Mesendoderm (in vitro differentiated cells): Measurements from ENCODE around the gene GRK4.

Experiments used
- DNase-seq: peaks from one replicate; pipeline ENCODE4 v3.0.0; 2013
- H2AK5ac ChIP-seq: 2 replicates; pipeline ENCODE4 v1.6.1; 2013; ENCODE audit warnings: low read length, inconsistent platforms
- H2BK120ac ChIP-seq: 2 replicates; pipeline ENCODE4 v1.6.1; 2013; ENCODE audit warnings: low read depth, mild to moderate bottlenecking, low read length, moderate library complexity, mixed read lengths
- H2BK15ac ChIP-seq: replicated peaks from 2 replicates; pipeline ENCODE4 v1.6.1; 2013; ENCODE audit warnings: low read depth, mild to moderate bottlenecking, moderate library complexity
- H2BK5ac ChIP-seq: 2 replicates; pipeline ENCODE4 v1.6.1; 2013; ENCODE audit warnings: low read length, inconsistent platforms
- H3K18ac ChIP-seq: 2 replicates; pipeline ENCODE4 v1.6.1; 2013; ENCODE audit warnings: mild to moderate bottlenecking, low read length, mixed read lengths
- H3K23ac ChIP-seq: one replicate; pipeline ENCODE4 v1.6.1; 2013; ENCODE audit warnings: low read length
- H3K27ac ChIP-seq: 2 replicates; pipeline ENCODE4 v1.5.1; 2013; ENCODE audit warnings: low read depth, mild to moderate bottlenecking, inconsistent platforms, low read length, moderate library complexity
- H3K27me3 ChIP-seq: 2 replicates; pipeline ENCODE4 v1.6.1; 2013; ENCODE audit warnings: low read length, control low read depth, mild to moderate bottlenecking, inconsistent platforms; ENCODE audit not compliant: insufficient read depth, poor library complexity
- H3K36me3 ChIP-seq: 2 replicates; pipeline ENCODE4 v1.6.1; 2013; ENCODE audit warnings: low read length, inconsistent platforms; ENCODE audit not compliant: control insufficient read depth, insufficient read depth
- H3K4ac ChIP-seq: one replicate; pipeline ENCODE4 v1.6.1; 2013; ENCODE audit warnings: low read depth, mild to moderate bottlenecking, low read length, moderate library complexity
- H3K4me1 ChIP-seq: 2 replicates; pipeline ENCODE4 v1.6.1; 2013; ENCODE audit warnings: low read depth, low read length, inconsistent platforms; ENCODE audit not compliant: control insufficient read depth
- H3K4me2 ChIP-seq: 2 replicates; pipeline ENCODE4 v1.6.1; 2013; ENCODE audit warnings: low read length
- H3K4me3 ChIP-seq: 2 replicates; pipeline ENCODE4 v1.5.1; 2013; ENCODE audit warnings: mild to moderate bottlenecking, low read length
- H3K56ac ChIP-seq: one replicate; pipeline ENCODE4 v1.6.1; 2013; ENCODE audit warnings: low read length
- H3K79me1 ChIP-seq: 2 replicates; pipeline ENCODE4 v1.6.1; 2013; ENCODE audit warnings: low read length, inconsistent platforms
- H3K79me2 ChIP-seq: 2 replicates; pipeline ENCODE4 v1.6.1; 2013; ENCODE audit warnings: mild to moderate bottlenecking, low read length; ENCODE audit not compliant: control insufficient read depth, insufficient read depth
- H3K9ac ChIP-seq: 2 replicates; pipeline ENCODE4 v1.6.1; 2013; ENCODE audit warnings: low read length, inconsistent platforms
- H4K5ac ChIP-seq: one replicate; pipeline ENCODE4 v1.6.1; 2013; ENCODE audit warnings: low read length
- H4K8ac ChIP-seq: one replicate; pipeline ENCODE4 v1.6.1; 2013; ENCODE audit warnings: low read depth, mild to moderate bottlenecking, control low read depth, low read length, moderate library complexity
- WGBS: extraction: QIAGEN DNeasy Blood & Tissue Kit; methylation state at CpG from one replicate; pipeline ENCODE4 v1.1.7; 2013; ENCODE audit warnings: low lambda C conversion rate, missing lambda C conversion rate; ENCODE audit not compliant: insufficient coverage; ENCODE audit errors: extremely low coverage; 5-methylcytosine and 5-hydroxymethylcytosine counted together

The GRK4 gene

DNA sequence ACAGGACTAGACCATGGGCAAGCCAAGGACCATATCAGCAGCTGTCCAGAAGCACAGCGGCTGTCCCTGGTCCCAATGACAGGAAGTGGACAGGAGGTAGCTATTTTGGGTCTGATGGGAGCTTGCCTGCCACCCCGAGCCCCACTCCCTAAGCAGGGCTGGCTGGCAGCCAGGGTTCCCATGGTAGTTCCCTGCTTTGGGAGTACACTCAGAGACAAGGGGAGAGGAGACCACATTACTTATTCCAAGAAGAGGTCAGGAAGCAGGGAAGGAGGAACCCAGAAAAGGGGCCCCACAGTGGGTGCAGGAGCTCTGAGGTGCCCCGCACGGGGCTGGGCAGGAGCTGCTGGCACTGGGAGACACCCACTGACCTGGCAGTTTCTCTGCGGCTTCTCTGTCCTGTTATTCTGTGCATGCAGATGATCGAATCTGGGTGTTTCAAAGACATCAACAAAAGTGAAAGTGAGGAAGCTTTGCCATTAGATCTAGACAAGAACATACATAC is 74.6 kb downstream of the GRK4 start:
- H2BK120ac ChIP-seq = no peak overlapping the region
- H2BK5ac ChIP-seq = no peak overlapping the region
- no peaks in the 10 kb centered on the region for H3K4me1 ChIP-seq
- H3K4ac ChIP-seq = no peak overlapping the region
- no peak overlapping the region for H3K9ac ChIP-seq
- no peak overlapping the region for H3K4me2 ChIP-seq
- no peak overlapping the region for H3K4me3 ChIP-seq
- no peaks in the 10 kb centered on the region for H3K79me2 ChIP-seq
- H3K18ac ChIP-seq = no peak overlapping the region
- no peak overlapping the region for H2AK5ac ChIP-seq
- no peak overlapping the region for H3K27ac ChIP-seq
- H2BK15ac ChIP-seq = no peak overlapping the region
- H3K79me1 ChIP-seq = no peaks in the 10 kb centered on the region
- no peak overlapping the region for H4K5ac ChIP-seq
- H3K36me3 ChIP-seq = no peaks in the 10 kb centered on the region
- no peak overlapping the region for H4K8ac ChIP-seq
- H3K23ac ChIP-seq = no peak overlapping the region
- no CpG with 5 or more reads among the region's 6 CpGs for WGBS
- H3K56ac ChIP-seq = no peak overlapping the region
- DNase-seq = no peak
- H3K27me3 ChIP-seq = no peaks in the 10 kb centered on the region

DNA sequence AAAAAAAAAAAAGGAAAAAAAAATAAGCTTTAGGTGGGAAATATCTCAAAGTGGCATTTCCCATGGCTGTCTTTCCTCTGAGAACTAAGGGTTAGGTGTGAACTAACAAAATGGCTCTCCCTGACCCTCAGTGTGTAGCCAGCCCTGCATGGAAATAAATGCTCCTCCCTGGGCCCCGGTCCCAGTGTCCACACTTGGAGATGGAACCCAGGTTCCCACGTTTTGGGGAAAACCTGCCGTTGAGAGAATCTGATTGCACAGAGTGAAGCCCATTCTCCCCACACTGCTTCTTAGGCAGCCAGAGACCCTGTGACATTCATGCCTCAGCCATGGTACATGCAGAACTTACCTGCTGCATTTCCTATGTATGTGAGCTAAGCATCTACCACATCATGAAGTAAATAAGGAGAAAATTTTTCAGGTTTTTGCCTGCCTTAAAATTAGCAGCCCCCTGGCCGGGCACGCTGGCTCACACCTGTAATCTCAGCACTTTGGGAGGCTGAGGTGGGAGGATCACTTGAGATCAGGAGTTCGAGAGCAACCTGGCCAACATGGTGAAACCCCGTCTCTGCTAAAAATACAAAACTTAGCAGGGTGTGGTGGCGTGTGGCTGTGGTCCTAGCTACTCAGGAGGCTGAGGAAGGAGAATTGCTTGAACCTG is 76.5 kb downstream of the GRK4 start:
- H3K9ac ChIP-seq = no peak overlapping the region
- H2AK5ac ChIP-seq = no peak overlapping the region
- no peak overlapping the region for H4K8ac ChIP-seq
- H3K79me1 ChIP-seq = no peaks in the 10 kb centered on the region
- H2BK5ac ChIP-seq = no peak overlapping the region
- no peak overlapping the region for H2BK120ac ChIP-seq
- no peak overlapping the region for H4K5ac ChIP-seq
- no peak overlapping the region for H3K4ac ChIP-seq
- H3K18ac ChIP-seq = no peak overlapping the region
- no peaks in the 10 kb centered on the region for H3K27me3 ChIP-seq
- DNase-seq = no peak
- H3K56ac ChIP-seq = no peak overlapping the region
- H3K4me3 ChIP-seq = no peak overlapping the region
- H2BK15ac ChIP-seq = no peak overlapping the region
- H3K4me2 ChIP-seq = no peak overlapping the region
- WGBS = no CpG with 5 or more reads among the region's 8 CpGs
- no peak overlapping the region for H3K23ac ChIP-seq
- no peak overlapping the region for H3K27ac ChIP-seq
- H3K4me1 ChIP-seq = no peaks in the 10 kb centered on the region
- H3K36me3 ChIP-seq = no peaks in the 10 kb centered on the region
- H3K79me2 ChIP-seq = no peaks in the 10 kb centered on the region

DNA sequence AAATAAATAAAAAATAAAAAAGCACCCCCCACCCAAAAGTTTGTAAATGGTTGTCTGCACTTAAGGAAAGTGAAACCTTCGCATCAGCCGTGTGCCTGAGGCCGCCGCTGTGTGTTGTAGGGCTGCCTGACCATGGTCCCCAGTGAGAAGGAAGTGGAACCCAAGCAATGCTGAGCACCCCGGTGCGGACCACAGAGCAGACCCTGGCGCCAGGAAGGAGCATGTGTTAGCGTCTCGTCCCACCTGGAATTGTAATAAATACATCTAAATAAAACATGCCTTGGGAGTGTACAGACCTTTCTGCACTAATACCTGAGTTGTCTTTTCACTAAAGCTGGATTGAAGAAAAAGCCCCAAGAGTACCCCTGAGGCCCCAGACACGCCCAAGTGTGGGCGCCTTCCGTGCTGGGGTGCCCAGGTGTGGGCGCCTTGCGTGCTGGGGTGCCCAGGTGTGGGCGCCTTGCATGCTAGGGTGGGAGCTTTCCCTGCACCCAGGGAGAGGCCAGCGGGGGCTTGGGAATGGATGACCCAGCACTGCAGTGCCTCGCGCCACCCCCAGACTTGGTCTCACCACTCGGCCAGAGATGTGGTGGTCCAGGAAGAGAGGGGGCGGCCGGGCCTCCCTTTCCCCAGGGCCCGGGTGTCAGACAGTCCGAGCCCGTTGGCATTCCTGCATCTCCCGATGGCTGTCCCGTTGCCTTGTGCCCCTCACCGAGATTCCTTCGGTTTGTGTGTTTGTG is 77.3 kb downstream of the GRK4 start:
- H3K79me2 ChIP-seq = no peaks in the 10 kb centered on the region
- H2BK5ac ChIP-seq = no peak overlapping the region
- H2BK15ac ChIP-seq = no peak overlapping the region
- no CpG with 5 or more reads among the region's 28 CpGs for WGBS
- no peak overlapping the region for H3K4ac ChIP-seq
- no peak for DNase-seq
- no peak overlapping the region for H2BK120ac ChIP-seq
- no peak overlapping the region for H4K8ac ChIP-seq
- no peak overlapping the region for H3K4me2 ChIP-seq
- no peak overlapping the region for H3K18ac ChIP-seq
- H3K4me3 ChIP-seq = no peak overlapping the region
- H3K9ac ChIP-seq = no peak overlapping the region
- H2AK5ac ChIP-seq = no peak overlapping the region
- no peaks in the 10 kb centered on the region for H3K36me3 ChIP-seq
- H3K4me1 ChIP-seq = no peaks in the 10 kb centered on the region
- no peaks in the 10 kb centered on the region for H3K27me3 ChIP-seq
- H3K79me1 ChIP-seq = no peaks in the 10 kb centered on the region
- no peak overlapping the region for H3K56ac ChIP-seq
- H3K27ac ChIP-seq = no peak overlapping the region
- no peak overlapping the region for H4K5ac ChIP-seq
- no peak overlapping the region for H3K23ac ChIP-seq

DNA sequence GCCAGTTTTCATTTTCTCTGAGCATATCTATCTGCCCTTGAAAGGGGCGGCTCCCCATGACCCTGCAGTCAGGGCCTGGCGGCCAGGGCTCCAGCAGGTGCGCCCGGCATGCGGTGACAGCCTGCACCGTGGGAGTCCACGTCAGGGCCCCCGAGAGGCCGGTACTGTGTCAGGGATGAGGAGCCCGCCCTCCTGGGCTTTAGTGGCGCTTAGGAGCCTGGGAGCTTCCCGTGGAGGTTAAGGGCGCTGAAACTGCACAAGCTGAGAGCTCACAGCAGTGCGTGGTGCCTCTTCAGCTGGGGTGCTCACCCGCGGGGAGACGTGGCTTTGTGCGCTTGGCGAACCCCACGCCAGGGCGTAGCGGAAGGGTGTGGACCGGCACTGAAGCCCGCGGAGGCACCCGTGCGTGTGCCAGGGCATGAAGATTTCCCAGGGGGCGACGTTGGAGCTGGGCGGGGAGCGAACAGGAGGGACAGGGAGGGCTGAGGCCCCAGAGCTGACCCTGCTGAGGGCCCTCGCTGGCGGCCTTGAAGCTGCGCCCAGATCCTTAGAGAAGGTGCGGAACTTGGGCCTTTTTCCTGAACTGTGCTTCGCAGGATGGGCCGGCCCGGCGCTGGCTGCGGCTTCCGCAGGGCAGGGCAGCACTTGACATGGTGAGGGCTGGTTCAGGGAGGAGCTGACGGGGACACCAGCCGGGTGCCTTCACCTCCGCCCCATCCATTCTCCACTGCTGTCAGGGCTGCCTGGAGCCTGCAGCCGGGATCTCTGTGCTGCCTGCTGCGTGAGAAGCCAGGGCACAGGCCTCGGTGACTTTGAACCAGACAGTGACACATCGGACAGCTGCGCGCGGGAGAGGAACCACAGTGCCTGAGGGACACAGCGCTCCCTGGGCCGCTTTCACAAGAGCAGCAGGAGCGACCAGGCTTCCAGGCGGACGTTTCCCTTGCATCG is 78.1 kb downstream of the GRK4 start:
- no peak overlapping the region for H3K27ac ChIP-seq
- no peaks in the 10 kb centered on the region for H3K27me3 ChIP-seq
- H3K79me1 ChIP-seq = no peaks in the 10 kb centered on the region
- H3K4ac ChIP-seq = no peak overlapping the region
- peak; percentile 26 for DNase-seq
- H3K4me1 ChIP-seq = no peaks in the 10 kb centered on the region
- peak overlapping the region; percentile 30 for H3K56ac ChIP-seq
- no peak overlapping the region for H3K23ac ChIP-seq
- no peak overlapping the region for H4K5ac ChIP-seq
- H3K79me2 ChIP-seq = no peaks in the 10 kb centered on the region
- no peak overlapping the region for H2BK15ac ChIP-seq
- H3K4me3 ChIP-seq = no peak overlapping the region
- H3K36me3 ChIP-seq = no peaks in the 10 kb centered on the region
- no peak overlapping the region for H2BK5ac ChIP-seq
- no peak overlapping the region for H3K18ac ChIP-seq
- H2BK120ac ChIP-seq = no peak overlapping the region
- H3K4me2 ChIP-seq = no peak overlapping the region
- no CpG with 5 or more reads among the region's 57 CpGs for WGBS
- no peak overlapping the region for H2AK5ac ChIP-seq
- H4K8ac ChIP-seq = no peak overlapping the region
- H3K9ac ChIP-seq = no peak overlapping the region

DNA sequence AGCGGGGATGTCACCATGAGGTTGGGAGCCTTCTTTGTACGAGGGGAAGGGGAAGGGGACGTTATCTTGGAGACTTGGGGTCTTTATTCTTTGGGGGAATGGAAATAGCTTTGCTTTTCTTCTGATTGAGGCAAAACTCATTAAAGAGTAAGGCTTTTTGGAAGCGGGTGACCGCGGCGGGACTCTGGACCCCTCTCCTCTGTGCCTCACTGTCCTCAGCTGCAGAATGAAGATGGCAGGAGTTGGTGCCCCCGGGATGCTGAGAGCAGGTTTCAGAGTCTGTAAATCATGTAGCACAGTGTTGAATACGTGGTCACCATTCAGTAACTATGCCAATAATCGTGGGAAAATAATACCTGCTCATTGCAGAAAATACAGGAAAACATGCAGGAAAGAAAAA is 78.9 kb downstream of the GRK4 start:
- Histone ChIP-seq H3K79me2 (no peaks in the 10 kb centered on the region), H2BK15ac (no peak overlapping the region), H4K8ac (no peak overlapping the region), H3K36me3 (no peaks in the 10 kb centered on the region), H3K4me2 (no peak overlapping the region), H2AK5ac (no peak overlapping the region), H3K18ac (no peak overlapping the region), H3K23ac (no peak overlapping the region), H3K4me1 (no peaks in the 10 kb centered on the region), H2BK120ac (no peak overlapping the region), H3K56ac (no peak overlapping the region), H3K27me3 (no peaks in the 10 kb centered on the region), H4K5ac (no peak overlapping the region), H3K4me3 (no peak overlapping the region), H2BK5ac (no peak overlapping the region), H3K9ac (no peak overlapping the region), H3K4ac (no peak overlapping the region), H3K79me1 (no peaks in the 10 kb centered on the region), H3K27ac (no peak overlapping the region)
- no CpG with 5 or more reads among the region's 10 CpGs for WGBS
- DNase-seq = no peak
